Subcutaneous adipose tissue (tissue), 4 donors: Measurements from ENCODE around the gene MRM1. TPM values are rescaled to one million over a fixed set of nuclear protein-coding genes. Genes with fewer than 3 reads are reported as not detected.

Experiments used
- total RNA-seq, 4 donors: library from RNA; depleted of rRNA; stranded (reverse); fragments of >200 nt; gene quantifications; one replicate each; pipeline ENCODE4 v1.1.0, GENCODE V29; 2016
- TF ChIP-seq, protein P1 (sequence below): fragments of 450-650 bp; IDR thresholded peaks from one replicate; pipeline ENCODE4 v1.5.1; 2016; ENCODE audit warnings: low read depth, mild to moderate bottlenecking, control low read depth, antibody characterized with exemption, moderate library complexity

MRM1 gene
- total RNA-seq, 4 donors from 2014 or later, result 3.4 to 9.6 (median 5.4) TPM

DNA sequence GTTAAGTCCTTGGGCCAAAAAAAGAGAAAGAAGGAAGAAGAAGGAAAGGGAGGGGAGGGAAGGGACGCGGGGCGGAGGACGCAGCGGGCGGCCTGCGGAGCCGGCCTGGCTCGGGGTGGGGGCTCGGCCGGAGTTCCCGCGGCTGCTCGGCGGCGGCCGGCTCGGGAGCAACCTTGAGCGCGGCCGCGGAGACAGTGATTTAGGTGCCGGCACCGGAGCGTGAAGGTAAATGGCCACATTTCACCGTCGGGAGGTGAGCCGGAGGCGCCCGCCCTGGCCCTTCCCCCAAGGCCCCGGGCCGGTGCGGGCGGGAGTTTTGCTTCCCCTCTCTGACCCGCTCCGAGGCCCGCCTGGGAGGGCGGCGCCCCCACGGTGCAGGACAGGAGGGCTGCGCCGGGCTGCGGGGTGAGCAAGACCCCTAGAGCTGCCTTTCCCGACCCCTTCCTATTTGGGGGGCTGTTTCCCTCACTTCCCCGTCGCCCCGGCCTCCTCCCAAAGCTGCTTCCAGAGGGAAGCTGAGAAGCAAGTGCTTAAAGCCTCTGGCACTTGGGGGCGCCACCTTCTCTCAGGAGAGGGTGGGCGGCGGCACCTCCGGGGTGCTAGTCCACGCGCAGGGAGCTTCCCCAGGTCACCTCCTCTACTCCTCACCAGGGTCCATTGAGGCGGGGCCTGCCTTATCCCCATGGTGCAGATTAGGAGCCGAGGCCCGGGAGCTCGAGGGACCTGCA, 56.5 kb downstream of the MRM1 start:
- TF ChIP-seq, protein P1, sequence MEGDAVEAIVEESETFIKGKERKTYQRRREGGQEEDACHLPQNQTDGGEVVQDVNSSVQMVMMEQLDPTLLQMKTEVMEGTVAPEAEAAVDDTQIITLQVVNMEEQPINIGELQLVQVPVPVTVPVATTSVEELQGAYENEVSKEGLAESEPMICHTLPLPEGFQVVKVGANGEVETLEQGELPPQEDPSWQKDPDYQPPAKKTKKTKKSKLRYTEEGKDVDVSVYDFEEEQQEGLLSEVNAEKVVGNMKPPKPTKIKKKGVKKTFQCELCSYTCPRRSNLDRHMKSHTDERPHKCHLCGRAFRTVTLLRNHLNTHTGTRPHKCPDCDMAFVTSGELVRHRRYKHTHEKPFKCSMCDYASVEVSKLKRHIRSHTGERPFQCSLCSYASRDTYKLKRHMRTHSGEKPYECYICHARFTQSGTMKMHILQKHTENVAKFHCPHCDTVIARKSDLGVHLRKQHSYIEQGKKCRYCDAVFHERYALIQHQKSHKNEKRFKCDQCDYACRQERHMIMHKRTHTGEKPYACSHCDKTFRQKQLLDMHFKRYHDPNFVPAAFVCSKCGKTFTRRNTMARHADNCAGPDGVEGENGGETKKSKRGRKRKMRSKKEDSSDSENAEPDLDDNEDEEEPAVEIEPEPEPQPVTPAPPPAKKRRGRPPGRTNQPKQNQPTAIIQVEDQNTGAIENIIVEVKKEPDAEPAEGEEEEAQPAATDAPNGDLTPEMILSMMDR, result no peak

Other genes starting within 250 kb of the MRM1 start
- not detected for gene TBC1D3H, start 213.1 kb upstream of the MRM1 start, total RNA-seq
- gene ZNHIT3, start 114.9 kb upstream of the MRM1 start, total RNA-seq, result 10 to 100 TPM; 24.5 to 43.7 (median 32.8) TPM
- 10 to 100 TPM; 33.3 to 76.1 (median 48.1) TPM for gene MYO19, start 66.7 kb upstream of the MRM1 start, total RNA-seq
- gene PIGW, start 66.6 kb upstream of the MRM1 start, total RNA-seq, result 10 to 100 TPM in 1 of 4 donors, 1 to 10 TPM in 3; 1.7 to 10.1 (median 3.3) TPM
- gene GGNBP2, start 56.7 kb upstream of the MRM1 start, total RNA-seq, result 10 to 100 TPM; 64.1 to 96.5 (median 91.7) TPM
- 10 to 100 TPM in 1 of 4 donors, 1 to 10 TPM in 3; 5.3 to 12.1 (median 7.9) TPM for gene DHRS11, start 9.7 kb upstream of the MRM1 start, total RNA-seq